K562 (cell line): ENCODE data around the gene LMNA. TPM values are rescaled to one million over a fixed set of nuclear protein-coding genes. Genes with fewer than 3 reads are reported as not detected.

Source experiments
- ATAC-seq: fragments of 200-7000 bp; cut with Tn5 transposase; 3 replicates; pipeline ENCODE4 v1.9.1; 2020; ENCODE audit warnings: moderate library complexity
- BruUV-seq: library from RNA; stranded (reverse); fragments of 400-500 nt; replicated peaks from 2 replicates; lab custom pipeline; 2021; lab: Mats Ljungman, UMichigan
- CTCF ChIA-PET: fragments of 300-600 bp; formaldehyde crosslinking; extraction: SDS; loops from one replicate; lab custom pipeline; 2021; ENCODE audit warnings: low intra/inter-chr PET ratio; lab: Yijun Ruan, JAX
- POLR2A ChIA-PET: fragments of 300-600, 350-650 bp; sonication (Branson Sonifier 250); formaldehyde crosslinking; extraction: SDS; loops from one replicate; lab custom pipeline; 2021; ENCODE audit warnings: antibody characterized with exemption, inconsistent platforms; lab: Yijun Ruan, JAX
- DNase-seq, 4 experiments: peaks; one replicate each; pipeline versions ENCODE4 v3.0.0 to v3.0.0-alpha.2; 2011 to 2018; ENCODE audit warnings: low spot score in 3 of 4, mixed read lengths in 3 of 4; ENCODE audit errors: extremely low read depth in 1 of 4
- FAIRE-seq: peaks from 2 replicates; lab custom pipeline; 2011; peaks lifted over from hg19 to GRCh38; lab: Jason Lieb, UNC
- H2AFZ ChIP-seq: 2 replicates; pipeline ENCODE4 v1.6.0; 2011; ENCODE audit warnings: low read depth, low read length, control low read depth, inconsistent platforms
- H3K27ac ChIP-seq: fragments of 200-600 bp; 3 replicates; pipeline ENCODE4 v1.8.0; 2011; ENCODE audit warnings: low read depth, mild to moderate bottlenecking, control low read depth, inconsistent platforms, low read length, moderate library complexity, mixed read lengths; ENCODE audit errors: extremely low read depth
- H3K27me3 ChIP-seq, 2 experiments: fragments of 300-600 bp in 1 of 2; 2 replicates in 1 of 2; 3 replicates in 1 of 2; pipeline versions ENCODE4 v1.6.0 to v1.8.0; 2011; ENCODE audit warnings: inconsistent platforms in 2 of 2, low read length in 2 of 2, mild to moderate bottlenecking in 1 of 2, mixed read lengths in 1 of 2, moderate library complexity in 1 of 2; ENCODE audit not compliant: control insufficient read depth in 2 of 2, insufficient read depth in 2 of 2
- H3K36me3 ChIP-seq: fragments of 300-600 bp; 3 replicates; pipeline ENCODE4 v1.8.0; 2011; ENCODE audit warnings: mild to moderate bottlenecking, low read length, inconsistent platforms; ENCODE audit not compliant: control insufficient read depth, insufficient read depth
- H3K4me1 ChIP-seq, 2 experiments: fragments of 200-600 bp in 1 of 2; replicated peaks in 1 of 2; 2 replicates in 1 of 2; 3 replicates in 1 of 2; pipeline versions ENCODE4 v1.5.1 to v1.8.0; 2011; ENCODE audit warnings: inconsistent platforms in 2 of 2, low read length in 2 of 2, mild to moderate bottlenecking in 1 of 2, mixed read lengths in 1 of 2, moderate library complexity in 1 of 2; ENCODE audit not compliant: control insufficient read depth in 2 of 2, insufficient read depth in 2 of 2
- H3K4me2 ChIP-seq: 2 replicates; pipeline ENCODE4 v1.6.1; 2011; ENCODE audit warnings: low read length, control low read depth, inconsistent platforms, mixed read lengths; ENCODE audit not compliant: insufficient read depth
- H3K4me3 ChIP-seq: fragments of 200-600 bp; sonication (generic), shearing (Covaris generic); 2 replicates; pipeline ENCODE4 v1.5.1; 2016; ENCODE audit warnings: control low read depth, inconsistent platforms
- H3K79me2 ChIP-seq: fragments of 200-600 bp; 3 replicates; pipeline ENCODE4 v1.8.0; 2011; ENCODE audit warnings: low read length, inconsistent platforms; ENCODE audit not compliant: control insufficient read depth, insufficient read depth
- H3K9ac ChIP-seq, 2 experiments: 2 replicates each; pipeline versions ENCODE4 v1.6.0 to v1.6.1; 2011; ENCODE audit warnings: low read depth in 2 of 2, low read length in 2 of 2, control low read depth in 1 of 2, inconsistent platforms in 1 of 2, mild to moderate bottlenecking in 1 of 2, mixed read lengths in 1 of 2; ENCODE audit not compliant: insufficient read depth in 1 of 2
- H3K9me1 ChIP-seq: one replicate; pipeline ENCODE4 v1.6.0; 2011; ENCODE audit warnings: inconsistent platforms, mild to moderate bottlenecking, low read length, moderate library complexity; ENCODE audit not compliant: control insufficient read depth, insufficient read depth
- H3K9me3 ChIP-seq: replicated peaks from 2 replicates; pipeline ENCODE4 v1.5.1; 2011; ENCODE audit warnings: low read depth, low read length, inconsistent platforms; ENCODE audit not compliant: control insufficient read depth, insufficient read depth
- H4K20me1 ChIP-seq: replicated peaks from 2 replicates; pipeline ENCODE4 v1.6.1; 2011; ENCODE audit warnings: low read length, inconsistent platforms, mixed read lengths; ENCODE audit not compliant: control insufficient read depth, insufficient read depth
- CLOCK ChIP-seq: fragments of 250-450 bp; sonication (Bioruptor Pico); IDR thresholded peaks from 2 replicates; pipeline ENCODE4 v1.4.0; 2020; ENCODE audit warnings: mild to moderate bottlenecking, moderate library complexity, borderline replicate concordance
- FUS ChIP-seq: fragments of 200-400 bp; formaldehyde crosslinking; optimal IDR thresholded peaks from 2 replicates; pipeline ENCODE3; 2017; ENCODE audit warnings: low read depth, low read length
- GATAD2A ChIP-seq: fragments of 450-650 bp; IDR thresholded peaks from 2 replicates; pipeline ENCODE4 v1.6.1; 2017
- GATAD2B ChIP-seq: fragments of 450-650 bp; IDR thresholded peaks from 2 replicates; pipeline ENCODE4 v1.6.1; 2017; ENCODE audit warnings: mild to moderate bottlenecking, borderline replicate concordance
- IFI16 ChIP-seq: fragments of 250-450 bp; sonication (Bioruptor Pico); IDR thresholded peaks from 2 replicates; pipeline ENCODE4 v2.1.2; 2022; ENCODE audit warnings: mild to moderate bottlenecking, inconsistent platforms
- KDM1A ChIP-seq, 2 experiments: fragments of 450-650 bp; IDR thresholded peaks; 2 replicates each; pipeline ENCODE4 v1.6.1; 2016; ENCODE audit warnings: mild to moderate bottlenecking in 2 of 2
- KDM4B ChIP-seq, 2 experiments: fragments of 450-650 bp in 1 of 2; sonication (generic) in 1 of 2; IDR thresholded peaks; 2 replicates each; pipeline ENCODE4 v1.6.1; 2016 to 2017; ENCODE audit warnings: borderline replicate concordance in 2 of 2, antibody characterized with exemption in 1 of 2, low read depth in 1 of 2, mild to moderate bottlenecking in 1 of 2
- NFE2 ChIP-seq: IDR thresholded peaks from 2 replicates; pipeline ENCODE4 v1.6.1; 2014; ENCODE audit warnings: antibody characterized with exemption, low read depth
- PHB ChIP-seq: fragments of 250-450 bp; sonication (Bioruptor Pico); IDR thresholded peaks from 2 replicates; pipeline ENCODE4 v1.5.0; 2021
- POLR2A ChIP-seq: fragments of 450-650 bp; conservative IDR thresholded peaks from 2 replicates; pipeline ENCODE4 v1.6.1; 2016
- POLR2B ChIP-seq: fragments of 450-650 bp; IDR thresholded peaks from 2 replicates; pipeline ENCODE4 v1.6.1; 2018; ENCODE audit warnings: low read depth; ENCODE audit not compliant: partially characterized antibody
- RHOXF2B ChIP-seq: fragments of 250-450 bp; sonication (Bioruptor Pico); conservative IDR thresholded peaks from 2 replicates; pipeline ENCODE4 v1.5.1; 2021
- SREBF1 ChIP-seq: fragments of 150-350 bp; IDR thresholded peaks from 2 replicates; pipeline ENCODE4 v1.6.1; 2014; ENCODE audit warnings: antibody characterized with exemption, low read depth, low read length, borderline replicate concordance
- SRSF1 ChIP-seq: fragments of 200-400 bp; formaldehyde crosslinking; IDR thresholded peaks from 2 replicates; pipeline ENCODE4 v1.6.1; 2017; ENCODE audit warnings: mild to moderate bottlenecking, low read depth, low read length, moderate library complexity
- STAG1 ChIP-seq: sonication (generic); formaldehyde crosslinking; IDR thresholded peaks from 2 replicates; pipeline ENCODE4 v1.5.0; 2020; ENCODE audit warnings: missing genetic modification reagents, borderline replicate concordance
- WGBS: fragments of 100-300 bp; shearing (Covaris generic); methylation state at CpG from one replicate; pipeline ENCODE4 v1.1.6; 2016; ENCODE audit warnings: low coverage, mixed read lengths; ENCODE audit not compliant: insufficient coverage; ENCODE audit errors: missing lambda C conversion rate; 5-methylcytosine and 5-hydroxymethylcytosine counted together
- in situ Hi-C: fragments of 300-500 bp; cut with MboI; formaldehyde crosslinking; loops from 4 replicates; pipeline ENCODE4 v1.15.0; 2018; ENCODE audit warnings: inconsistent platforms, mixed read lengths
- intact Hi-C: fragments of 100-400 bp; cut with micrococcal nuclease; formaldehyde crosslinking; loops from 2 replicates; pipeline ENCODE4 v1.14.2; 2022
- polyA plus RNA-seq, 8 experiments: library from polyadenylated mRNA; depleted of rRNA in 4 of 8; stranded (reverse) in 5 of 8; unstranded in 3 of 8; fragments of >200 nt; fragmentation: Nextera tagmentation in 2 of 8; fragmentation: Illumina TruSeq in 1 of 8; extraction: Ambion mirVana in 2 of 8; extraction: Trizol in 1 of 8; gene quantifications; 2 replicates each; pipeline versions ENCODE4 v1.2.1 to v1.2.3, GENCODE V29; 2011 to 2014; ENCODE audit warnings: inconsistent platforms in 1 of 8, missing spikeins in 1 of 8
- total RNA-seq, 7 experiments: library from RNA; depleted of rRNA in 6 of 7; stranded (reverse); fragments of >200 nt in 6 of 7; fragmentation: Illumina TruSeq in 2 of 7; extraction: Trizol in 2 of 7; gene quantifications; 2 replicates each; pipeline versions ENCODE4 v1.2.1 to v1.2.3, GENCODE V29; 2011 to 2021; ENCODE audit warnings: low replicate concordance in 1 of 7
- TF ChIP-seq, protein P1 (sequence below), 2 experiments: fragments of 200-800 bp in 1 of 2; sonication (Bioruptor generic) in 1 of 2; sonication (generic) in 1 of 2; formaldehyde crosslinking in 1 of 2; IDR thresholded peaks in 1 of 2; conservative IDR thresholded peaks in 1 of 2; 2 replicates each; pipeline versions ENCODE4 v1.5.0 to v1.6.1; 2016 to 2020; ENCODE audit warnings: missing compliant biosample characterization in 1 of 2, missing genetic modification characterization in 1 of 2, missing genetic modification reagents in 1 of 2
- TF ChIP-seq, protein P2 (sequence below), 3 experiments: fragments of 200-800 bp in 1 of 3; fragments of 250-450 bp in 1 of 3; fragments of 450-650 bp in 1 of 3; sonication (Bioruptor Pico) in 1 of 3; sonication (Bioruptor generic) in 1 of 3; formaldehyde crosslinking in 1 of 3; IDR thresholded peaks; 2 replicates each; pipeline versions ENCODE4 v1.6.1 to v1.8.0; 2016 to 2022; ENCODE audit warnings: mild to moderate bottlenecking in 2 of 3, missing genetic modification characterization in 2 of 3, missing compliant biosample characterization in 1 of 3, moderate library complexity in 1 of 3

LMNA gene
- total and polyA plus RNA-seq, 9 of the 15 experiments (the other 6 are each of a cell fraction or from before 2014, with no cell fraction given) = 1.00 to 347 (median 88.2) TPM

- Histone ChIP-seq H3K4me1 (peaks cover 18 to 43% of the 10 kb centered on the region in 2 experiments), H2AFZ (peak overlapping the region; percentile 91), H3K9me1 (peaks cover 2% of the 10 kb centered on the region), H3K4me3 (peak overlapping the region; percentile 55), H3K9ac (peak overlapping the region; percentile 73 to 94), H4K20me1 (no peaks in the 10 kb centered on the region), H3K36me3 (peaks cover 20% of the 10 kb centered on the region; the same call in 1 of the 3 replicates), H3K27me3 (no peaks in the 10 kb centered on the region), H3K4me2 (peak overlapping the region; percentile 85), H3K79me2 (peaks cover 15% of the 10 kb centered on the region), H3K27ac (no peak overlapping the region), H3K9me3 (no peaks in the 10 kb centered on the region)
- CTCF ChIA-PET = no interaction called here
- no peak for TF ChIP-seq IFI16 (CRISPR knock-in tag)
- TF ChIP-seq KDM4B (IDR thresholded peaks at IDR 0.05; ENCODE audit: borderline replicate concordance in 2 of 2, low read depth in 1 of 2) = no peak
- TF ChIP-seq GATAD2B = no peak
- TF ChIP-seq, protein P1, sequence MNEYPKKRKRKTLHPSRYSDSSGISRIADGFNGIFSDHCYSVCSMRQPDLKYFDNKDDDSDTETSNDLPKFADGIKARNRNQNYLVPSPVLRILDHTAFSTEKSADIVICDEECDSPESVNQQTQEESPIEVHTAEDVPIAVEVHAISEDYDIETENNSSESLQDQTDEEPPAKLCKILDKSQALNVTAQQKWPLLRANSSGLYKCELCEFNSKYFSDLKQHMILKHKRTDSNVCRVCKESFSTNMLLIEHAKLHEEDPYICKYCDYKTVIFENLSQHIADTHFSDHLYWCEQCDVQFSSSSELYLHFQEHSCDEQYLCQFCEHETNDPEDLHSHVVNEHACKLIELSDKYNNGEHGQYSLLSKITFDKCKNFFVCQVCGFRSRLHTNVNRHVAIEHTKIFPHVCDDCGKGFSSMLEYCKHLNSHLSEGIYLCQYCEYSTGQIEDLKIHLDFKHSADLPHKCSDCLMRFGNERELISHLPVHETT (CRISPR knock-in tag; conservative IDR thresholded peaks at IDR 0.05 in 1 of 2, IDR thresholded peaks at IDR 0.05 in 1 of 2) = no peak
- no peak for TF ChIP-seq GATAD2A
- TF ChIP-seq KDM1A (IDR thresholded peaks at IDR 0.05) = no peak
- TF ChIP-seq NFE2 = no peak
- no peak for TF ChIP-seq PHB (CRISPR knock-in tag)
- no peak for TF ChIP-seq FUS
- TF ChIP-seq, protein P2, sequence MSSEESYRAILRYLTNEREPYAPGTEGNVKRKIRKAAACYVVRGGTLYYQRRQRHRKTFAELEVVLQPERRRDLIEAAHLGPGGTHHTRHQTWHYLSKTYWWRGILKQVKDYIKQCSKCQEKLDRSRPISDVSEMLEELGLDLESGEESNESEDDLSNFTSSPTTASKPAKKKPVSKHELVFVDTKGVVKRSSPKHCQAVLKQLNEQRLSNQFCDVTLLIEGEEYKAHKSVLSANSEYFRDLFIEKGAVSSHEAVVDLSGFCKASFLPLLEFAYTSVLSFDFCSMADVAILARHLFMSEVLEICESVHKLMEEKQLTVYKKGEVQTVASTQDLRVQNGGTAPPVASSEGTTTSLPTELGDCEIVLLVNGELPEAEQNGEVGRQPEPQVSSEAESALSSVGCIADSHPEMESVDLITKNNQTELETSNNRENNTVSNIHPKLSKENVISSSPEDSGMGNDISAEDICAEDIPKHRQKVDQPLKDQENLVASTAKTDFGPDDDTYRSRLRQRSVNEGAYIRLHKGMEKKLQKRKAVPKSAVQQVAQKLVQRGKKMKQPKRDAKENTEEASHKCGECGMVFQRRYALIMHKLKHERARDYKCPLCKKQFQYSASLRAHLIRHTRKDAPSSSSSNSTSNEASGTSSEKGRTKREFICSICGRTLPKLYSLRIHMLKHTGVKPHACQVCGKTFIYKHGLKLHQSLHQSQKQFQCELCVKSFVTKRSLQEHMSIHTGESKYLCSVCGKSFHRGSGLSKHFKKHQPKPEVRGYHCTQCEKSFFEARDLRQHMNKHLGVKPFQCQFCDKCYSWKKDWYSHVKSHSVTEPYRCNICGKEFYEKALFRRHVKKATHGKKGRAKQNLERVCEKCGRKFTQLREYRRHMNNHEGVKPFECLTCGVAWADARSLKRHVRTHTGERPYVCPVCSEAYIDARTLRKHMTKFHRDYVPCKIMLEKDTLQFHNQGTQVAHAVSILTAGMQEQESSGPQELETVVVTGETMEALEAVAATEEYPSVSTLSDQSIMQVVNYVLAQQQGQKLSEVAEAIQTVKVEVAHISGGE (CRISPR knock-in tag; IDR thresholded peaks at IDR 0.05) = no peak
- TF ChIP-seq POLR2A = no peak
- TF ChIP-seq RHOXF2B (CRISPR knock-in tag) = no peak
- no peak for TF ChIP-seq SREBF1
- no peak for TF ChIP-seq POLR2B
- no peak for TF ChIP-seq STAG1
- TF ChIP-seq CLOCK (CRISPR knock-in tag) = no peak
- no peak for TF ChIP-seq SRSF1
- WGBS = 27% methylated on average over 4 of the region's 4 CpGs
- in situ Hi-C loops (no loop called here), intact Hi-C loops (loop anchor here (10.0 kb wide), 1 partner anchor 284 kb away; the partner anchor contains the start of gene RHBG)
- DNase-seq = no peak
- BruUV-seq = no TSS peak
- FAIRE-seq = no peak
- no peak for ATAC-seq
- POLR2A ChIA-PET = interaction anchor here (0.6 kb wide), 1 partner anchor 20 kb away, joined by 3 read pairs; the partner anchor contains the start of gene RAB25
These were observed 33.7 kb upstream of the LMNA start for GRCh38 chr1:156080863-156081179.
